Measurements from ENCODE around the gene OR6S1. TPM values are rescaled to one million over a fixed set of nuclear protein-coding genes. Genes with fewer than 3 reads are reported as not detected.

OR6S1 gene
- total and polyA plus RNA-seq, 2 of the 8 experiments (the other 6 are each of a cell fraction or from before 2014, with no cell fraction given) = not detected

- no peak for TF ChIP-seq USF2 (IDR thresholded peaks at IDR 0.05; ENCODE audit: low read length)
Observed at GRCh38 chr14:20622816-20623291, 18.6 kb downstream of the OR6S1 start (continued).
